ENCODE data around the gene HOXC11.

The HOXC11 gene

DNA sequence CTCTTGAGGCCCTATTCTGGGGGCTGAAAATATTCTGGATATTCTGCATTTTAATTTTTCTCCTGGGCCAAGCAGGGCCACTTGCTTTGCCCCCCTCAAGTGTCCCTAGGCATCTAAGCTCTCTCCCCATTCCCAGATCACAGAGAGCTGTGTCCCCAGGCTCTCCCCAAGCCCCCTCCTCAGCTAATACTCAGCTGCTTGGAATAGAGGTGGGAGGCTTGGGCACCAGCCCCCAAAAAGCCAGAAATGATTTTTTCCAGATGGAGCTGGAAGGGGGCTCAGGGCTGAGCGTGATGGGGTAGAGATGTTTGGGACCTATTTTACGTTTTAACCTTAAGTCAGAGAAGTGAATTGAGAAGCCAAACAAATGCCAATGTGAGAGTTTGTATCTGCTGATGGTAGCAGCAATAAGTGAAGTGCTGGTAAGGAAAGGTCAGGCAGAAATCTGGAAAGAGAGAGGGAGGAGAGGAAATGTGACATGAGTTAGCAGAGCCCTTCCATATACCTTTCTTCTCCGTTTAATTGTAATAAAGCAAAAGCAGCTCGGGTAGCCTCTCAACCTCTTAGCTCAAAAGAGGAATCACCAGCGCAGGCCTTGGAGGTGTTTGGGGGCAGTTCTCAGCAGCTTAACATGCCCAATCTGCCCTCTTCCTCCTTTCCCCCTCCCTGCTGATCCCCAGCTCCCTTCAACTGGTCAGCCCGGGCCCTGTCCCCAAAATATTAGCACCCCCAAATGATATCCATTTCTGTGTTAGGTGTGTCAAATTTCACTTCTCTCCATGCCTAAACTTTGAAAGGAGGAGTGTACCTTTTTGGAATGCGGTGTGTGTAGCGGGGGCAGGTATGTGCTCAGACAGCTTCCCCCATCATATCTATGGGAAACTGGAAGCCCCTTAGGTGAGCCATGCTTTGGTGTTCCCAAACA, 50.3 kb downstream of the HOXC11 start:
- no peak for DNase-seq (ENCODE audit: low spot score)

DNA sequence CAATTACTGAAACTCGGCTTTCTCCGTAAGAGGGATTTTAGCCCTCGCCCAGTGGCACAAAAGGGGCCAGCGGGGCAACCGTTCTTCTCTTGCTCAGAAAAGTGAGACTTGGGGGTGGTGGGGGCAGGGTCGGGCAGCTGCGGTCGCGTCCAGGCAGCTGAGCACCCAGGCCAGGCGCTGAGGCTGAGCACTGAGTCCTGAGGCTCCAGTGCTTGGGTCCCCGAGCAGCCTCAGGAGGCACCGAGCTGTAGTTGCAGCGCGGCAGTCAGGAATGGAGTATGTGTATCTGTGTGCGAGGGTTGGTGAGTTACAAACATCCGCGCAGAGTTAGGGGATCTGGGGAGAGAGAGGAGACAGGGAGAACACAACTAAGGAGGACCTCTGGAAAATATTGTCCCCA, 51.2 kb downstream of the HOXC11 start:
- DNase-seq (ENCODE audit: low spot score): no peak

DNA sequence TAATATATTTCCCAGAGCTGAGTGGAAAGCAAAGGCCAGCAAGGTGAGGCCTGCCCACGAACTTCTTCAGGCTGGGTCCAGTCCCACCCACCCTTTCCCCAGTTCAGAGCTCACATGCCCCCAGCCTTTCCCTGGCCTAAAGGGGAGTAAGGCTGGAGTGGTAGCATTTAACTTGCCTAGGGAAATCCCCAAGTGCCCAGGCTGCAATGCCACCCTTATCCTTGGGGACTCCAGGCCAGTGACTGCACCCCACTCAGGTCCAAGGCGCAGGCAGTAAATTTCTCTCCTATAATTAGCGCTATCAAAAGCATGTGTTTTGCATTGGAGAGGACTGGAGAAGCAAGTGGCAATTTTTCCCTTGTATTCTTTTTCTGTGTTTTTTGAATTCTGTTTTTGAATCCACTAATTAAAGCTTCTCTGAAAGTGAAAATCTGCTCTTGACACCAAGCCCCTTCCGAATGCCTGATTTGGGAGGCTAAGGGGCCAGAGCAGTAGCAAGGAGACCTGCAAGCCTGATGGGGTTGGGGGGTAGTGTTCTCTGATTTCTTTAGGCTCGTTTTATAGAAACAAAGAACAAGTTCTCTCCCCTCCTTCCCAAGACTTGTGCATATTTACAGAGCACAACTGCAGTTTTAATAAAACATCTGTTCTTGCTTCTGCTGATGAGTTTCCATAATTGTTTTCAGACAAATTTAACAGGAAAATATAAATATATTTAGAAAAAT, 51.8 kb downstream of the HOXC11 start:
- DNase-seq (ENCODE audit: low spot score): no peak

DNA sequence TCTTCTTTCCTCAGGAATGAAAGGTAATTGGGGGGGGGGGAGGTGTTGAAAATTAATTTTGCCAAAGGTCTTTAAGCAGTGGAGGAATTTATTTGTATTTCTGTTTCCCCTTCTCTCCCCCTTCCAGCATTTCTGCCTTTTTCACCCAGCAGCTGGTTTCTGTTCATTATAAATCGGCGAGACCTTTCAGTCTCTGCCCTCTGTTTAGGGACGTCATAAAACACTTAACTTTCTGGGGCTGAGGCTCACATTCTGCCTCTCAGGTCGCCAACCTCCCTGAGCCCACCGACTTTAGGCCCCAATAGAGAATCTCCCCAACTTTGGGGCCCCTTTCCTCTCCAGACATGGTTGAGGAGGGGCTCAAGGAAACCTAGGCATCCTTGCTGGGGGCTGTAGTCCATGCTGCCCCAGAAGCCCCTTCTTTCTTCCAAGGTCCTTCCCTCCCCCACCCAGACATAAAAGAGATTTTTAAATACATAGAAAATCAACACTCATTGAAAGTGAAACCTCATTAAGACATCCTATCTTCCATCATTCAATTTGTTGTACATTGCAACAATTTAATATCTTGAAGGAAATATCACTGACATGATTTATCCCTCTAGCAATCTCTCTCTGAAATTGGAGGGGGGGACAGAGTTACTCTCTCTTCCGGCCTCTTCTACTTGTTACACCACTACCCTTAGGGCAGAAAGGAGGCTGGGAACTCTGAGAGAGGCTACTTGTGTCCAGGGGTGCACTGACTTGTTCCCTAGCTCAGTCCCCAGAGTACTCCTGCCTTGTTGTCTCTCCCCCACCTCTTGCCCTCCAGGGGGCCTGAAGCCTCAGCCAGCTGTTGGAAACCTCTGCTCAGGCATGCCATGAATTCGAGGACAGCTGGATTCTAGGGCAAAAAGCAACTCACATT, 52.8 kb downstream of the HOXC11 start:
- DNase-seq (ENCODE audit: low spot score): no peak

DNA sequence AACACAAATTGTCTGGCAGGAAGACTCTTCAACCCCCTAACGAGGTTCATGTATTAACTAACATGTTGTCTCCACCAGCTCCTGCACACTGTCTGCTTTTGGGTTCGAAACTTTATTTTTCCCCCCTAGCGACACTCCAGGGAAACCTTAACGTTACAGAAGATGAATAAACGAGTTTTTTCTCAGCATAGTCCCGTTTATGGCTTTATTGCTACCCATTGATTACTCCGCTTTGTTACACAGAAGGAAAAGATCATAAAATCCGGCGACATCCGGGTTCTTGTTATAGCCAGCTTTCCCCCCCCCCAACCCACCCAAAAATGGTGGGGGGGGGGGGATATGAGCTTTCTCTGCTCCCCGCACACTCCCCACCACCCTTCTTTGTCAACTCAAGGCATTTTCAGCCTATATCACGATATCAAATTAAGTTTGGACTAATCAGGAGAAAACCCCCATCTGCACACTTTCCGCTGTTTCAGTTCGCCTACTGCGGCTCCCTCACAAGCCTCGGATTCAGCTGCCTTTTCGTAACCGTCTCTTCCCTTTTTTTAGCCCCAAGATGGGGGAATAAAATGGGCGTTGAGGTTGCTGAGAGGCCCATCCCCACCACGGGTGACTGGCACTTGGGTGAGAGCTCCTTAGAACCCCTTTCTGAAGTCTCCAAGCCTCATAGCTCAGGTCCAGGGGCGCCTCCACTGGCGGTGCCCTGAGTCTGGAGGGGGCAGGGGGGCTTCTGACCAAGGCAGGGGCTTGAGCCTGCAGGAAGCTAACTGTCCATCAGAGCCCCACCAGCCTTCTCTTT, 53.9 kb downstream of the HOXC11 start:
- DNase-seq (ENCODE audit: low spot score): no peak

Data from HuH-7.5 (cell line).